WTC11 (cell line): ENCODE measurements around the gene SLC24A3.

ENCODE experiments used
- ATF3 ChIP-seq: sonication (generic); formaldehyde crosslinking; conservative IDR thresholded peaks from 2 replicates; pipeline ENCODE4 v1.8.1; 2022; ENCODE audit warnings: mild to moderate bottlenecking, missing genetic modification reagents
- CREM ChIP-seq: sonication (generic); formaldehyde crosslinking; IDR thresholded peaks from 2 replicates; pipeline ENCODE4 v1.8.1; 2022; ENCODE audit warnings: mild to moderate bottlenecking, missing genetic modification reagents, moderate library complexity
- NFYB ChIP-seq: sonication (generic); formaldehyde crosslinking; conservative IDR thresholded peaks from 2 replicates; pipeline ENCODE4 v1.8.0; 2022; ENCODE audit warnings: low read depth, missing genetic modification reagents
- SOX15 ChIP-seq: fragments of 250-450 bp; sonication (Bioruptor Pico); IDR thresholded peaks from 2 replicates; pipeline ENCODE4 v1.9.0; 2021; ENCODE audit warnings: mild to moderate bottlenecking
- TF ChIP-seq, protein P1 (sequence below): fragments of 200-600 bp; IDR thresholded peaks from 2 replicates; pipeline ENCODE4 v1.8.0; 2022; ENCODE audit warnings: antibody characterized with exemption

- no peak for TF ChIP-seq SOX15 (CRISPR knock-in tag)
- no peak for TF ChIP-seq NFYB
- no peak for TF ChIP-seq ATF3 (CRISPR knock-in tag)
- TF ChIP-seq, protein P1, sequence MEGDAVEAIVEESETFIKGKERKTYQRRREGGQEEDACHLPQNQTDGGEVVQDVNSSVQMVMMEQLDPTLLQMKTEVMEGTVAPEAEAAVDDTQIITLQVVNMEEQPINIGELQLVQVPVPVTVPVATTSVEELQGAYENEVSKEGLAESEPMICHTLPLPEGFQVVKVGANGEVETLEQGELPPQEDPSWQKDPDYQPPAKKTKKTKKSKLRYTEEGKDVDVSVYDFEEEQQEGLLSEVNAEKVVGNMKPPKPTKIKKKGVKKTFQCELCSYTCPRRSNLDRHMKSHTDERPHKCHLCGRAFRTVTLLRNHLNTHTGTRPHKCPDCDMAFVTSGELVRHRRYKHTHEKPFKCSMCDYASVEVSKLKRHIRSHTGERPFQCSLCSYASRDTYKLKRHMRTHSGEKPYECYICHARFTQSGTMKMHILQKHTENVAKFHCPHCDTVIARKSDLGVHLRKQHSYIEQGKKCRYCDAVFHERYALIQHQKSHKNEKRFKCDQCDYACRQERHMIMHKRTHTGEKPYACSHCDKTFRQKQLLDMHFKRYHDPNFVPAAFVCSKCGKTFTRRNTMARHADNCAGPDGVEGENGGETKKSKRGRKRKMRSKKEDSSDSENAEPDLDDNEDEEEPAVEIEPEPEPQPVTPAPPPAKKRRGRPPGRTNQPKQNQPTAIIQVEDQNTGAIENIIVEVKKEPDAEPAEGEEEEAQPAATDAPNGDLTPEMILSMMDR: no peak
- no peak for TF ChIP-seq CREM (CRISPR knock-in tag)
Observed at GRCh38 chr20:19403549-19403948, 191.1 kb downstream of the SLC24A3 start.
